Measurements from ENCODE around the gene EIF6.
A peak's percentile ranks its signal among the peaks of the same experiment; 100 is the strongest.

Gene EIF6

DNA sequence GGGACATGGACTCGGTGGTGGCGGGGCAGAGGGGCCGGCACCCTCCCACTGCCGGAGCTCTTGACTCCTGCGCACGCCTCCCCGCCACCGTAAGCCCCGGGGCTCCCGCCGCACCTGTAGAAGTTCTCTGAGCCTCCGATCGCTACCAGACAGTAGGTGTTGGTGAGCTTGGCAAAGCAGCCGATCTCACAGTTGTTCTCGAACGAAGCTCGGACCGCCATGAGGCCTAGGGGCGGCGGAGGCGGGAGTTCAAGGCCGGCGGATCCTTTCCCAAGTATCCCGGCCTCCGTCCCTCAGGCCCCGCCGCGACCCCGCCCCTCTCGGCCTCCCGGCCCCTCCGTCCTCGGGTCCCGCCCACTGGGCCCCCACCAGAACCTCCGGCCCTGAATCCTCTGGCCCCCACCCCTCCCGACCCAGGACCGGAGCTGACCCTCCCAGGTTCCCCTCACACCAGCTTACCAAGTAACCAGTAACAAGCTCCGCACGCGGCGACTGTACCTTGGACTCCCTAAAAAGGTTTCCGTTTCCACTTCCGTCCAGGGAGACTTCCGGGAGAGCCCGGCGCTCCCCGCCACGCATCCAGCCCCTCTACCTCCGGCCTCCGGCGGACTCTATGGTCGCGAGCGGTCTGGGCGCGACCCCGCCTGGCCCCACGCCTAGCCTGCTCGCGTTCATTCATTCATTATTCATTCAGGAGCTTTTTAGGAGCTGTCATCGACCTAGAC, at the start of gene EIF6:
TSS of gene EIF6 (minus strand) at position 506 of the 725 bp plus-strand sequence. CDS start at position 221, 285 bp downstream.
- peaks cover 7% of the 10 kb centered on the region for H3K4me1 ChIP-seq (ENCODE audit: insufficient read depth, low read length)
- peak within 1 kb of the TSS; percentile 85 to 94 for H3K4me3 ChIP-seq (ENCODE audit: low read depth in 1 of 2, low read length in 2 of 2)
- H3K27me3 ChIP-seq (ENCODE audit: control insufficient read depth in 1 of 2, insufficient read depth in 2 of 2, low read length in 2 of 2) = no peaks in the 10 kb centered on the region
- peak within 1 kb of the TSS; percentile 80 for H3K9ac ChIP-seq (ENCODE audit: low read length)
- H3K27ac ChIP-seq (ENCODE audit: low read depth, low read length) = peak within 1 kb of the TSS; percentile 78
- H3K9me3 ChIP-seq (ENCODE audit: low read length) = no peaks in the 10 kb centered on the region
- H3K36me3 ChIP-seq (ENCODE audit: insufficient read depth, low read length) = peaks cover 13% of the 10 kb centered on the region

DNA sequence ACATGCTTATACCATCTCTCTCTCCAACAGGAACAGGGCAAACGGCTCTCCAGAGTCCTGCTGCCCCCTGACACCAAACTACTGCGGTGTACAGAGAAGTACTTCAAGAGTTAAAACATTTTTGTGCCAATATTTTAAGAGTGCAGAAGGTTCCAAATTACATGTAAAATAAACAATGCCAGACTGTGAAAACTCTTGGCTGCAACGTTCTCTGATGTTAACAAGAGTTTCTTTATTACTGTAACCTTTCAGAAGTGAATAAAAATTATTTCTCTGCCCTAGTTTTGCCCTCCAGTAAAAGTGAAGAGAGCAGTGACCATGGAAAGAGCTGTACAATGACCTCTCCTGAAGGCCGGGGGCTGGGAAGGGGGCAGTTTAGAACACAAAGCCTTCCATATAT, 49.0 kb upstream of the EIF6 start:
- Histone ChIP-seq H3K4me3 (ENCODE audit: low read depth in 1 of 2, low read length in 2 of 2) (no peak overlapping the region), H3K27ac (ENCODE audit: low read depth, low read length) (peak overlapping the region; percentile 39), H3K9me3 (ENCODE audit: low read length) (no peaks in the 10 kb centered on the region), H3K4me1 (ENCODE audit: insufficient read depth, low read length) (peaks cover 65% of the 10 kb centered on the region), H3K9ac (ENCODE audit: low read length) (no peak overlapping the region), H3K36me3 (ENCODE audit: insufficient read depth, low read length) (no peaks in the 10 kb centered on the region), H3K27me3 (ENCODE audit: control insufficient read depth in 1 of 2, insufficient read depth in 2 of 2, low read length in 2 of 2) (no peaks in the 10 kb centered on the region)

DNA sequence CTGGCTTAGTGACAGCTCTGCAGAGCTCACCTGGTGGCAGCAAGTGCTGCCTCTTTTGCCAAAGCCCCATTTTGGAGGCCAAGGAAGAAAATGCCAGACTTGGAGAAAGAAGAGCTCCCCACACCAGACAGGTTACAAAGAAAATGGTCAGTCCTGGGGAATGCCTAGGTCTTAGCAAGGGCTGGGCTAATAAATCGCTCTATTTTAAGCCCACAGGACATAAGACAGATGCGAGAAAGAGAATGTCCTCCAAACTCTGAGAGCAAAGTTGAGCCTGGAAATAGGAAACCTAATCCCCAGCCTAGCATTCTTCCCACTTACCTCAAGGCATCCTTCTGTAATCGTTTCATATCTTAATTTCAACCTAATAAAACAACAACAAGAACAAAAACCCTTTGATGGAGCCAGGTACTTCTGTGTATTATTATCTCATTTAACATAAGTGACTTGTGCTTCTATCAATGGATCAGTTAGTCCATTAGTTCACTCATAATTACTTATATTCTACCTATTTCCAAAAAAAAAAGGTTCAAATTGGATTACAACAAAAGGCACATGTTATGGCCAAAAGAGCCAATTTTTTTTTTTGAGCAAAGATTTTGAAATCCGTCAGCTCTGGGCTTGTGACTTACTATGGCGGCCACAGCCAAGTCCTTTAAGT, 48.1 kb upstream of the EIF6 start:
- peaks cover 57% of the 10 kb centered on the region for H3K4me1 ChIP-seq (ENCODE audit: insufficient read depth, low read length)
- H3K9me3 ChIP-seq (ENCODE audit: low read length) = no peaks in the 10 kb centered on the region
- H3K27me3 ChIP-seq (ENCODE audit: control insufficient read depth in 1 of 2, insufficient read depth in 2 of 2, low read length in 2 of 2) = no peaks in the 10 kb centered on the region
- H3K36me3 ChIP-seq (ENCODE audit: insufficient read depth, low read length) = no peaks in the 10 kb centered on the region
- H3K4me3 ChIP-seq (ENCODE audit: low read depth in 1 of 2, low read length in 2 of 2) = no peak overlapping the region
- peak overlapping the region; percentile 50 for H3K27ac ChIP-seq (ENCODE audit: low read depth, low read length)
- no peak overlapping the region for H3K9ac ChIP-seq (ENCODE audit: low read length)

DNA sequence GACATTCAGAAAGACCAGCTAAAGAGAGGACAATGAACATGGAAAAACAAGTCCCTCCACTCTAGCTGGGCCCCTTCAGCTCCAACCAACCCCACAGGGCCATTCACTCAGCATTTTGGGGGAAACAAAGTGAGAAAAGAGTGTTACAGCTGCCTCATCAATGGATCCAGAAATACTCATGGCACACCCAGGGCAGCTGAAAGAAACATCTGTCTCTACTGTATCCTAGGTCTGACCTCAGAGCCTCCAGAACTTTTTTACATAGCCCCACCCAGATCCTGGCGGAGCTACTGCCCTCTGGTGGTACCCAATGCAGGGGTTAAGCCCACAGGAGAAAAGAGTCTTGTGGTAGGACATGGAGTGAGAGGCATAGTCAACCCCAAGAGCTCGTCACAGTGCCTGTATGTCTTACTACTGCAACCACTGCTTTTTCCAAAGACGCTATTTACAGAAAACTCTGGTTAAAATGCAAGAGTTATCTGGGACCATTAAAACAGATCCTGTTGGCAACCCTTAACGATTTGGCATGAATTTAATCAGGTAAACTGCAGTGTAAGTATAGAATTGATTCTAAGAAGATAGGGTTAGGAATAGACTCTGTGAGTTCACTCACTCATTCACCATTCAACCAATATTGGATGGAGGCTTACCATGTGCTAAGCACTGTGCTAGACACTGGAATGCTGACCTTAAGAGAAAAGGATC, 45.0 kb upstream of the EIF6 start:
- no peak overlapping the region for H3K4me3 ChIP-seq (ENCODE audit: low read depth in 1 of 2, low read length in 2 of 2)
- no peaks in the 10 kb centered on the region for H3K36me3 ChIP-seq (ENCODE audit: insufficient read depth, low read length)
- peaks cover 44% of the 10 kb centered on the region for H3K4me1 ChIP-seq (ENCODE audit: insufficient read depth, low read length)
- H3K27me3 ChIP-seq (ENCODE audit: control insufficient read depth in 1 of 2, insufficient read depth in 2 of 2, low read length in 2 of 2) = no peaks in the 10 kb centered on the region
- H3K9me3 ChIP-seq (ENCODE audit: low read length) = no peaks in the 10 kb centered on the region
- H3K27ac ChIP-seq (ENCODE audit: low read depth, low read length) = peak overlapping the region; percentile 6
- H3K9ac ChIP-seq (ENCODE audit: low read length) = no peak overlapping the region

DNA sequence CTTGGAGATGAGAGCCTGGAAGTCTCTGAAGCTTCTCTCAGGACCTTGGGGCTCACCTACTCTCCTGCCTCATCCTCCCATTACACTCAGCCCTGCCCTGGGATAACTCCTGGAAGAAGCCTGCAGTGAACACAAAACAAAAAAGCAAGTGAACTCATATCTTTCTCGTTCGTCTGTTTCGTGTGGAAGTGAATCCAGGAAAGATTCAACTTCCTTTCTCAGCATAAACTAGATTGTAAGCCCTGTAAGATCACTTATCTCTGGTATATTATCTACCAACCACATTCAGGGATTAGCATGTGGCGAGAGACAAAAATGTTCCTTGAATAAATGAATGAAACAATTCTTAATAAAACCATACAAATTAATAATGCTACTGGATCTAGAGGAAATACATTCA, 44.1 kb upstream of the EIF6 start:
- H3K27ac ChIP-seq (ENCODE audit: low read depth, low read length) = no peak overlapping the region
- no peak overlapping the region for H3K4me3 ChIP-seq (ENCODE audit: low read depth in 1 of 2, low read length in 2 of 2)
- no peaks in the 10 kb centered on the region for H3K36me3 ChIP-seq (ENCODE audit: insufficient read depth, low read length)
- no peak overlapping the region for H3K9ac ChIP-seq (ENCODE audit: low read length)
- no peaks in the 10 kb centered on the region for H3K9me3 ChIP-seq (ENCODE audit: low read length)
- no peaks in the 10 kb centered on the region for H3K27me3 ChIP-seq (ENCODE audit: control insufficient read depth in 1 of 2, insufficient read depth in 2 of 2, low read length in 2 of 2)
- H3K4me1 ChIP-seq (ENCODE audit: insufficient read depth, low read length) = peaks cover 35% of the 10 kb centered on the region

DNA sequence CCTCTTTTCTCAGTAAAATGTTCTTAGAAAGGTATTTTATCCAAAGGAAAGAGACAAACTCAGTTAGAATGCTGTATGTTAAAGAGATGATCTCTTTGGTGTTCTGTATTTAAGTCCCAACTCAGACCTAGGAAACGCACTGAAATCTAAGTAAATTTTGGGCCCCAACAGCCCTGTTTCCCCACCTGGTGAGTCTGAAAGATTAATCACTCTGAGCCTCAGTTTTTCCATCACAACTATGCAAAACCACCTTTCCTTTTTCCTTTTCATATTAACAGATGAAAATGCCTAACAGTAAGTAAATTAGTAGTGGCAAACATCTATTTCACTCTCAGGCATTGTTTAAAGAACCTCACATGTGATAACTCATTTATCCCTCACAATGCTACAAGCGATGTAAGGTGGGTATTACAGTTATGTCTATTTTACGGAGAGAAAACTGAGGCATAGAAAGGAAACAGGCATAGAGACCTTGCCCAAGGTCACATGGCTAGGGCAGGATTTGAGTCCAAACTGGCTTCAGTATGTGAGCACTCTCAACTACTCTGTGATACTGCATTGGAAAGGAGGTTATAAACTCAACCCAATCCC, 43.6 kb upstream of the EIF6 start:
- H3K4me1 ChIP-seq (ENCODE audit: insufficient read depth, low read length) = peaks cover 30% of the 10 kb centered on the region
- no peak overlapping the region for H3K4me3 ChIP-seq (ENCODE audit: low read depth in 1 of 2, low read length in 2 of 2)
- no peaks in the 10 kb centered on the region for H3K27me3 ChIP-seq (ENCODE audit: control insufficient read depth in 1 of 2, insufficient read depth in 2 of 2, low read length in 2 of 2)
- H3K27ac ChIP-seq (ENCODE audit: low read depth, low read length) = no peak overlapping the region
- no peaks in the 10 kb centered on the region for H3K9me3 ChIP-seq (ENCODE audit: low read length)
- no peak overlapping the region for H3K9ac ChIP-seq (ENCODE audit: low read length)
- no peaks in the 10 kb centered on the region for H3K36me3 ChIP-seq (ENCODE audit: insufficient read depth, low read length)

DNA sequence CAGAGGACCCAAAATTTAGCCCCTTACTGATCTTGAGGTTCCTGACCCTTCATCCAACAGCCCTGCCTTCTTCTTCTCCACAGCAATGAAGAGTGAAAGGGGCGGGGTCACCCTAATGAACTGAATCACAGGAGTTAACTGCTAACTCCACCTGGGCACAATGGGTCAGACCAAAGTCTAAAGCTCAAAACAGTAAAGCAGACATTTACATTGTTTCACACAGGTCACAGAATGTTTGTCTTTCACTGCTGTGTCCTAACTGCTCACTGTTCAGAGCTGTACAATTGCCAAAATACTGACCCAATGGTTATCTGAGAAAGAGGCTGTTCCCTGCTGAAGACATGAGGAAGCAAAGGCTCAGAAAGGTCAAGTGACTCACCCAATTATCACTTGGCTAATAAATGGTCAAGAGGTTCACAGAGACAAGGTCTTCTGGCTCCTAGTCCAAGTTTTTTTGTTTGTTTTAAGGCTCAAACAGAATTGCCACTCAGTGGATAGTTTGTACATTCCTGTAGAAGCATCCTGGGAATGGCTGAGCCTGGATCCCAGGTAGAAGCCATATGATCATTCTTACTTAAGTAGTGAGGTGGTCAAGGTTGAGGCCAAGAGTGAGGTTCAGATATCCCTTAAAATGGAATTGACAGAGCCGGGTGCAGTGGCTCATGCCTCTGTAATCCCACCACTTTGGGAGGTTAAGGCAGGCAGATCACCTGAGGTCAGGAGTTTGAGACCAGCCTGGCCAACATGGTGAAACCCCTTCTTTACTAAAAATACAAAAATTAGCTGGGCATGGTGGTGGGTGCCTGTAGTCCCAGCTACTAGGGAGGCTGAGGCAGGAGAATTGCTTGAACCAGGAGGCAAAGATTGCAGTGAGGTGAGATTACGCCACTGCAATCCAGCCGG, 42.8 kb upstream of the EIF6 start:
- Histone ChIP-seq H3K36me3 (ENCODE audit: insufficient read depth, low read length) (no peaks in the 10 kb centered on the region), H3K4me1 (ENCODE audit: insufficient read depth, low read length) (peaks cover 22% of the 10 kb centered on the region), H3K4me3 (ENCODE audit: low read depth in 1 of 2, low read length in 2 of 2) (no peak overlapping the region), H3K9me3 (ENCODE audit: low read length) (no peaks in the 10 kb centered on the region), H3K27ac (ENCODE audit: low read depth, low read length) (no peak overlapping the region), H3K27me3 (ENCODE audit: control insufficient read depth in 1 of 2, insufficient read depth in 2 of 2, low read length in 2 of 2) (no peaks in the 10 kb centered on the region), H3K9ac (ENCODE audit: low read length) (no peak overlapping the region)

DNA sequence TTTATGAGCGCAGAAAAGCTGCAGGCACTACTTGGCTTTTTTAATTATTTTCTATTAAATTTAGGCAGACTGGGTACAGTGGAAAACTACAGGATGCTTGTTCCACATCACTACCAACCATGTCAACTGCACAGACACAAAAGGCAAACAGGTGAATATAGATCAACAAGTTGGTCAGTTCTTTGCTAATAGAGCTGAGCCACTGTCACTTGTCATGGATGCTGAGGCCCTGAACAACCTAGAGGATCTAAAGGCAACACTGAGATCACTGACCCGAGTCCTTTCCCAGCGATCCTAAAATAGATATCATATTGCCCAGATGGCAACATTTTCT, 42.1 kb upstream of the EIF6 start:
- H3K27ac ChIP-seq (ENCODE audit: low read depth, low read length) = no peak overlapping the region
- H3K4me3 ChIP-seq (ENCODE audit: low read depth in 1 of 2, low read length in 2 of 2) = no peak overlapping the region

DNA sequence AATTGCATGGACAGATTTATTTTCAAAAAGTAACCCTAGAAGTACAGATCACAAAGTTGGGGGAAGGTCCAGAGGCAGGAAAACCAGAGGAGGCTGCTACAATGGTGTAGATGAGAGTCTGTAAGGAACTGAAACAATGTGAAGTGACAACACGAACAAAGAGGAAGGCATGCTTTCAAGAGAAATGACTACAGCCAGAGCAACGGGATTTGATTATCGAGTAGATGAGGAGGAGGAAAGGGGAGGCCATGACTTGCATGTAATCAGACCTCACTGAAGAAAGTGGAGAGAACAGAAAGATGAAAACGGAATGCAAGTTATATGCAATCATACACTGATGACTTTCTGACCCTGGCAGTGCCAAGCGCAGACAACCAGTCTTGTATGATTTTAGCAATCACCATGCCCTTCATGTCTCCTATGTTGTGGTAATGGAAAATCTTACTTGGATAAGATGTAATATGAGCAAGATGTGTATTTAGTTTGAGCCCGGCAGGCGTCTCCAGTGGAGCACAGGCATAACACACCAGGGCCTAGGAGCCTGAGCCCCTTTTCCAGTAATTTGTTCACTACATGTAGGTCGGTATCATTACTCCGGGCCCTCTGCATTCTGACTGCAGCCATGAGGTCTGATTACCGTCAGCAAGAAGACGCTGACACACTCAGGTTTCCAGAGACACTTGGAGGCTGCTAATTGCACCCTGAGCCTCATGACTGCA, 41.6 kb upstream of the EIF6 start:
- H3K9me3 ChIP-seq (ENCODE audit: low read length) = no peaks in the 10 kb centered on the region
- no peak overlapping the region for H3K4me3 ChIP-seq (ENCODE audit: low read depth in 1 of 2, low read length in 2 of 2)
- H3K27ac ChIP-seq (ENCODE audit: low read depth, low read length) = no peak overlapping the region
- H3K9ac ChIP-seq (ENCODE audit: low read length) = no peak overlapping the region
- H3K4me1 ChIP-seq (ENCODE audit: insufficient read depth, low read length) = peaks cover 11% of the 10 kb centered on the region
- H3K36me3 ChIP-seq (ENCODE audit: insufficient read depth, low read length) = no peaks in the 10 kb centered on the region
- H3K27me3 ChIP-seq (ENCODE audit: control insufficient read depth in 1 of 2, insufficient read depth in 2 of 2, low read length in 2 of 2) = no peaks in the 10 kb centered on the region

More for the DNA sequence above, 42.1 kb upstream of the EIF6 start:
- no peak overlapping the region for H3K9ac ChIP-seq (ENCODE audit: low read length)
- no peaks in the 10 kb centered on the region for H3K9me3 ChIP-seq (ENCODE audit: low read length)
- H3K4me1 ChIP-seq (ENCODE audit: insufficient read depth, low read length) = peaks cover 16% of the 10 kb centered on the region
- no peaks in the 10 kb centered on the region for H3K36me3 ChIP-seq (ENCODE audit: insufficient read depth, low read length)
- no peaks in the 10 kb centered on the region for H3K27me3 ChIP-seq (ENCODE audit: control insufficient read depth in 1 of 2, insufficient read depth in 2 of 2, low read length in 2 of 2)

DNA sequence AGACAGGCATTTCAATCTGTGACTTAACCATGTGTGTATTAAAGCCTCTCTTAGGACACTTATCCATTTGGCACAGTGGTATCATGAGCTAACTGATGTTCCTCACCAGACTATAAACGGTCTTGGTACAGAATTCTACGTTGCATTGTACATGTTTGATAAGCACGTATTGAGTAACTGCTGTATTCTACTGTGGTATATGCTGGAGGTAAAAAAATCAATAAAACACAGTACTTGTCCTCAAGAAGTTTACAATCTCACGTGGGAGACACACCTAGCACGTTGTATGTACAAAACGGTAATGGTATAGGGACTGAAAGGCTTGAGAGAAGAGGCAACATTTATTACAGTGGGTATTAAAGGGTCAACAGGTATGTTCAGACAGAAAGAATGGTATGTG, 40.8 kb upstream of the EIF6 start:
- H3K9ac ChIP-seq (ENCODE audit: low read length) = no peak overlapping the region
- H3K27ac ChIP-seq (ENCODE audit: low read depth, low read length) = no peak overlapping the region

More for the DNA sequence above, 40.8 kb upstream of the EIF6 start:
- Histone ChIP-seq H3K36me3 (ENCODE audit: insufficient read depth, low read length) (no peaks in the 10 kb centered on the region), H3K4me1 (ENCODE audit: insufficient read depth, low read length) (peaks cover 8% of the 10 kb centered on the region), H3K27me3 (ENCODE audit: control insufficient read depth in 1 of 2, insufficient read depth in 2 of 2, low read length in 2 of 2) (no peaks in the 10 kb centered on the region), H3K9me3 (ENCODE audit: low read length) (no peaks in the 10 kb centered on the region), H3K4me3 (ENCODE audit: low read depth in 1 of 2, low read length in 2 of 2) (no peak overlapping the region)
